Muscle of leg (tissue), 11 donors: ENCODE results near the gene KCNQ1. TPM values are rescaled to one million over a fixed set of nuclear protein-coding genes. Genes with fewer than 3 reads are reported as not detected.

Experiments used
- DNase-seq: peaks from one replicate; pipeline ENCODE4 v3.0.0; 2013
- H3K27ac ChIP-seq: one replicate; pipeline ENCODE4 v1.5.1; 2013; ENCODE audit warnings: mild to moderate bottlenecking, low read length, control low read depth
- H3K27me3 ChIP-seq: one replicate; pipeline ENCODE4 v1.6.1; 2013; ENCODE audit warnings: low read length; ENCODE audit not compliant: control insufficient read depth, insufficient read depth
- H3K36me3 ChIP-seq: one replicate; pipeline ENCODE4 v1.6.1; 2013; ENCODE audit warnings: low read length; ENCODE audit not compliant: control insufficient read depth, insufficient read depth
- H3K4me1 ChIP-seq: one replicate; pipeline ENCODE4 v1.6.1; 2013; ENCODE audit warnings: low read length; ENCODE audit not compliant: control insufficient read depth, insufficient read depth
- H3K4me3 ChIP-seq: one replicate; pipeline ENCODE4 v1.5.1; 2013; ENCODE audit warnings: low read length, control low read depth
- H3K9me3 ChIP-seq: replicated peaks from 2 replicates; pipeline ENCODE4 v1.6.1; 2013; ENCODE audit warnings: low read depth, low read length; ENCODE audit not compliant: control insufficient read depth
- WGBS: methylation state at CpG from one replicate; pipeline ENCODE4 v1.1.5; 2013; ENCODE audit warnings: missing lambda C conversion rate; ENCODE audit not compliant: insufficient coverage; 5-methylcytosine and 5-hydroxymethylcytosine counted together
- polyA plus RNA-seq, 8 donors: library from polyadenylated mRNA; unstranded; fragments of 120-200 nt; gene quantifications; one replicate each; pipeline versions ENCODE4 v1.2.1 to v1.2.3, GENCODE V29; 2013; ENCODE audit warnings: inconsistent platforms in 1 of 8, low replicate concordance in 1 of 8; ENCODE audit not compliant: insufficient read length in 8 of 8, insufficient read depth in 1 of 8
- total RNA-seq: library from RNA; stranded (reverse); fragments of 120-200 nt; gene quantifications from one replicate; pipeline ENCODE4 v1.2.4, GENCODE V29; 2013

Gene KCNQ1
- total and polyA plus RNA-seq, 9 donors, result 0.84 to 4.1 (median 2.6) TPM

GRCh38 chr11:2522631-2523255, 77.9 kb downstream of the KCNQ1 start:
- no peaks in the 10 kb centered on the region for H3K36me3 ChIP-seq
- 72% methylated on average over 16 of the region's 17 CpGs for WGBS
- DNase-seq, result no peak
- no peak overlapping the region for H3K27ac ChIP-seq
- H3K4me1 ChIP-seq, result peaks cover 6% of the 10 kb centered on the region
- no peak overlapping the region for H3K4me3 ChIP-seq
- H3K9me3 ChIP-seq, result no peaks in the 10 kb centered on the region
- peaks cover 4% of the 10 kb centered on the region for H3K27me3 ChIP-seq

DNA sequence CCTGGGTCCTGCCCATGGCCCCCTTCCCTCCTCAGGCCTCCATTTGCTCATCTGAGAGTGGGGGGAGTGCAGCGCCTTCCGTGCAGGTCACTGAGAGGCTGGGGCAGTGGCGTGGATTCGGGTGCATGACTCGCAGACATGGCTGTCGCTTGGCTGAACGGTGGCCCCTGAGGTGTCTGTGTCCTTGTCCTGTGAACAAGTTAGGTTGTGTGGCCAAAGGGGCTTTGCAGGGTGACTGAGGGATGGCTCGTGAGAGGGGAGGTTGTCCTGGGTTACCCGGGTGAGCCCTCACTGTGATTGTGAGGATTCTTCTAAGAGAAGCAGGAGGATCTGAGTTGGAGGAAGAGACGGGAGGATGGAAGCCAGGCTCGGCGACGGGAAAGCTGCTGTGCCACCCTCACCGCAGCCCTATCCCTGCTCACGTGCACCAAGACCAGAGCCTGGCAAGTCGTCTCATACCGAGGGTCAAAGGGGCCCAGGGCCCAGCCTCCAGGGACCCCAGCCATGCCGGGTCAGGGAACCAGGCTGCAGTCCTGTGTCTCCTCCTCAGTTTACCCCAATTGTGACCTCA, 79.1 kb downstream of the KCNQ1 start:
- H3K4me1 ChIP-seq, result peaks cover 6% of the 10 kb centered on the region
- H3K36me3 ChIP-seq, result no peaks in the 10 kb centered on the region
- 84% methylated on average over 15 of the region's 18 CpGs for WGBS
- H3K27ac ChIP-seq, result no peak overlapping the region
- no peak for DNase-seq
- H3K4me3 ChIP-seq, result no peak overlapping the region
- no peaks in the 10 kb centered on the region for H3K9me3 ChIP-seq
- H3K27me3 ChIP-seq, result peaks cover 6% of the 10 kb centered on the region

DNA sequence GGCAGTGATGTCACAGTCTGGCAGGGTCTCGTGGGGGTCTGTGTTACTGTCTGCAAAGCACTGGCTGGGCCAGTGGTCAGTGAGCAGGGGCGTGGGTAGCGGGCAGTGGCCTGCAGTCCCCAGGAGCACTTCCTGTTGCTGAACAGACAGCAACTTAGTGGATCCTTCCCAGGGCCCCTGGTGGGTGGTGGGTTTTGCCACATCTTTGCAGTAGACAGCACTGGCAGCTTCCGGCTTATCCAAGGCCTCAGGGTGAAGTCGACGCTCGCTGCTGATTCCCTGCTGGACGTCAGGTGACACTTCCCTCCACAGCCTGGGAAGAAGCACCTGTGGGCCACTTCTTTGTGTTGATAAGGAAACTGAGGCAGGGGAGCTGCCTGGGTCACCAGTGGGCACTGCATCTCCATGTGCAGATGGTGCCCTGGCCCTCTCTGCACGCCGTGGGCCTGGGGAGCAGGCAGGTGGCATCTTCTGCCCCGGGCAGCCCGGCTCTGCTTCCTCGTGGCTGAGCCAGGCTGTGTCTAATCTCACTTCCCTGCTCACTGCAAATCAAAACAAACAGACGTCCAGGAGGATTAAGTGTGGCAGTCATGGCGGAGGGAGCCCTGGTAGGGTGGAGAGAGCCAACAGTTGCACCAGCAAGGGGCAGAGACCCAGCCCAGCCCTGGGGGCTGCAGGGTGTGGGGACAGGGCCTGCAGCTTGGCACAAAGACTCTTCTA, 79.8 kb downstream of the KCNQ1 start:
- H3K27me3 ChIP-seq, result peaks cover 6% of the 10 kb centered on the region
- H3K27ac ChIP-seq, result no peak overlapping the region
- no peaks in the 10 kb centered on the region for H3K36me3 ChIP-seq
- WGBS, result 71% methylated on average over 11 of the region's 15 CpGs
- peaks cover 6% of the 10 kb centered on the region for H3K4me1 ChIP-seq
- DNase-seq, result no peak
- H3K4me3 ChIP-seq, result no peak overlapping the region
- no peaks in the 10 kb centered on the region for H3K9me3 ChIP-seq

DNA sequence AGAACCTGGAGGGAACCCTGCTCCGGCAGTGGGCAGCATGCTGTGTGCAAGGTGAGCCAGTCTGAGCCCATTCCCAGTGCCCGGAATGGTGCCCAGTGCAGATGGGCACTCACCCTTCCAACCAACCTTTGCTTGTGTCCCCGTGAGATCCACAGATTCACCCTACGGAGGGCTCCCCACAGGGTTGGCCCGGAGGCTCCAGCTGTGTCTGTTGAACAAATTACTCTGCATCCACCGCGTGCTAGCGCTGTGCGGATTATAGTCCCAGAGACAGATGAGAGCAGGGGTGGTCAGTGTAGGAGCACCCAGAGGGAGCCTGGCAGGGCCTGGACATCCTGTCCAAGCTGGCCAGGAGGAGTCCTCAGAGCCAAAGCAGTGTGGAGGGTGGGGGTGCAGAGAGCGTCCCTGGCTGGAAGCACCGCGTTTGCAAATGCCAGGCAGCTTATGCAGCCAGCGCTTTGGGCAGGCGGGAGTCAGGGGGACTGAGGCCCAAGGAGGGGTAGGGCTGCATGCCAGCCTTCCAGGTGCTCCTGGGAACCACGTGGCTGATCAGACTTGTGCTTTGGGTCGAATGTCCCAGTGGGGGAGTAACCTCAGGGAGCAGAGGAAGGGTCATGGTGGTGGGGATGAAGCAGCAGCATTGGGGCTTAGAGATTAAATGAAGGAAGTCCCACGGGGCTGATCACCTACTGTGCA, 80.5 kb downstream of the KCNQ1 start:
- Histone ChIP-seq H3K27ac (no peak overlapping the region), H3K27me3 (peaks cover 8% of the 10 kb centered on the region), H3K9me3 (no peaks in the 10 kb centered on the region), H3K4me1 (peaks cover 6% of the 10 kb centered on the region), H3K36me3 (no peaks in the 10 kb centered on the region), H3K4me3 (no peak overlapping the region)
- 54% methylated on average over 15 of the region's 17 CpGs for WGBS
- no peak for DNase-seq

DNA sequence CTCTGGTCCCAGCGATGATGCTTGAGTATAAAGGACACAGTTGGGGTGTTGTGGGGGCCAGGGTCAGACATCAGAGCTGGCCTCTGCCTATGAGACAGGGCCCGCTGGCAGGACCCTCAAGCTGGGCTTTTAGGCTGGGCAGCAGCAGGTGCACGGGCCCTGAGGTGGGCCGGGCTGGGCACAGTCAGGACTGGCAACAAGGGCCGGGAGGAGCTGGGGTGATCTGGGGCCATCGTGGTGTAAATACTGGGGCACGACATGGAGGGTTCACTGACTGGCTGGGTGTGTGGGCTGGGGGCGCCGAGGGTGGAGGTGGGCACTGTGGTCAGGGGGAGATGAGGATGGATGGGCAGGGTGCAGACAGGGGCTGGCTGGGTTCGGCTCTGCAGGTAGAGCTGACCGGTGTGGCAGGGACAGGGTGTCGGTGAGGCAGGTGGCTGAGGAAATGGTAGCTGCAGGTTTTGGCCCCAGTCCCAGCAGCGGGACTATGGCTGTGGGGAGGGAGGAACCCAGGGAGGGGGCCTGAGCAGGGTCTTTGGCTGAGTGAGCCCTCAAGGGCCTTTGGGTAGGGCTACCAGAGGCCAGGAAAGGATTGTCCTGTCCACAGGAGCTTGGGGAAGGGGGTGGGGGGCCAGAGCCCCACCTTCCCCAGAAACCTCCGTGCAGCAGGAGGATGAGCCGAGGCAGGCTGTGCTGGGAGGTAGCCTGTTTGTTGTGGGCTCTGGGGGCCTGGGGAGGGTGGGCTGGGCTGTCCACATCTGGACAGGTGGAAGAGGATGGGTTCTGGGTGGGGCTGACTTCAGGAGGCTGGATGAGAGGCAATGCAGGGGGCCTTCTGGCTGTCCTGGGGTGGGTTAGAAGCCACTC, 81.4 kb downstream of the KCNQ1 start:
- no peak for DNase-seq
- H3K36me3 ChIP-seq, result no peaks in the 10 kb centered on the region
- 77% methylated on average over 13 of the region's 15 CpGs for WGBS
- H3K27me3 ChIP-seq, result peaks cover 8% of the 10 kb centered on the region
- no peaks in the 10 kb centered on the region for H3K9me3 ChIP-seq
- H3K4me3 ChIP-seq, result no peak overlapping the region
- H3K27ac ChIP-seq, result no peak overlapping the region
- H3K4me1 ChIP-seq, result peaks cover 6% of the 10 kb centered on the region

GRCh38 chr11:2526808-2527381, 82.1 kb downstream of the KCNQ1 start:
- Histone ChIP-seq H3K36me3 (no peaks in the 10 kb centered on the region), H3K4me3 (no peak overlapping the region), H3K27me3 (peaks cover 8% of the 10 kb centered on the region), H3K27ac (no peak overlapping the region), H3K9me3 (no peaks in the 10 kb centered on the region), H3K4me1 (peaks cover 11% of the 10 kb centered on the region)
- peak; percentile 67 for DNase-seq
- 25% methylated on average over 17 of the region's 25 CpGs for WGBS

- DNase-seq, result no peak
- WGBS, result 87% methylated on average over 22 of the region's 22 CpGs
- Histone ChIP-seq H3K9me3 (no peaks in the 10 kb centered on the region), H3K4me3 (no peak overlapping the region), H3K36me3 (no peaks in the 10 kb centered on the region), H3K4me1 (peaks cover 15% of the 10 kb centered on the region), H3K27ac (no peak overlapping the region), H3K27me3 (peaks cover 8% of the 10 kb centered on the region)
These were observed 82.9 kb downstream of the KCNQ1 start for GRCh38 chr11:2527621-2528291.

- whole genome bisulfite sequencing, result 78% methylated on average over 16 of the region's 18 CpGs
- Histone ChIP-seq H3K9me3 (no peaks in the 10 kb centered on the region), H3K27me3 (peaks cover 8% of the 10 kb centered on the region), H3K4me1 (peaks cover 22% of the 10 kb centered on the region), H3K4me3 (no peak overlapping the region), H3K27ac (no peak overlapping the region), H3K36me3 (no peaks in the 10 kb centered on the region)
- DNase-seq, result no peak
These were observed 83.7 kb downstream of the KCNQ1 start for GRCh38 chr11:2528301-2529050.
